Activated naive CD8-positive, alpha-beta T cell treated with anti-CD3 and anti-CD28 coated beads, Interleukin-2, amount 50 U/mL, for 24 hours (primary cell): ENCODE data around the gene ZDHHC14.
"Not testable (repeated sequence)": the region's sequence is repeated elsewhere in the genome, so short reads cannot be mapped to it uniquely, and the experiment has no call there.

ENCODE experiments used
- ATAC-seq: fragments of 150-1000 bp; cut with Tn5 transposase; one replicate; pipeline ENCODE4 v1.10.0; 2021
- DNase-seq: peaks from one replicate; pipeline ENCODE4 v3.0.0; 2021
- H3K27ac Mint-ChIP-seq: one replicate; pipeline ENCODE4 v1.8.0; 2021; ENCODE audit warnings: mild to moderate bottlenecking, mixed read lengths
- H3K27me3 Mint-ChIP-seq: one replicate; pipeline ENCODE4 v1.8.0; 2021; ENCODE audit warnings: mixed read lengths
- H3K36me3 Mint-ChIP-seq: one replicate; pipeline ENCODE4 v1.8.0; 2021; ENCODE audit warnings: low read depth, mixed read lengths
- H3K4me1 Mint-ChIP-seq: one replicate; pipeline ENCODE4 v1.8.0; 2021; ENCODE audit warnings: mixed read lengths
- H3K4me3 Mint-ChIP-seq: one replicate; pipeline ENCODE4 v1.8.0; 2021; ENCODE audit warnings: mild to moderate bottlenecking, moderate library complexity, mixed read lengths
- H3K9me3 Mint-ChIP-seq: one replicate; pipeline ENCODE4 v1.8.0; 2021; ENCODE audit warnings: mixed read lengths

ZDHHC14 gene

DNA sequence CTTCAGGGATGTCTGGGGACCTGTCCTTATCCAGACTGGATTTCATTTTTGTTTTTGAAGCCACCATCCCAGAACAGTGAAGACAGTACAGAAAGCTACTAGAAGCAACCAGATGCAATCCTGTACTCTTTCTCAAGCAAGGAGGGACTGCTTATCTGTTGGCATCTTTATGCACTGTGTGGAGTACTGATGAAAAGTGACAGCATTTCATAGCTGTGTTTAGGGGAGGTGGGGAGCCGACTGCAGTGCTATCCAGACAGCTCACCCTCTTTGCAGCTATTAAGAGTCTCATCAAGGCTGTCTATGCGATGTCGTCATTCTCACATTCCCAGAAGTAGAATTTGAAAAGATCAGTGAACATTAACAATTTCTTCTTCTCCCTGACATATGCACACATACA is 5.5 kb downstream of the ZDHHC14 start:
- ATAC-seq (no peak), DNase-seq (no peak)
- Mint-ChIP-seq H3K4me3 (no peak overlapping the region), H3K36me3 (peaks cover 26% of the 10 kb centered on the region), H3K9me3 (peaks cover 14% of the 10 kb centered on the region), H3K27ac (no peak overlapping the region), H3K27me3 (peaks cover 12% of the 10 kb centered on the region), H3K4me1 (peaks cover 28% of the 10 kb centered on the region)

GRCh38 chr6:157388924-157389323 is 7.9 kb downstream of the ZDHHC14 start:
- Mint-ChIP-seq H3K36me3 (peaks cover 22% of the 10 kb centered on the region), H3K27me3 (peaks cover 4% of the 10 kb centered on the region), H3K9me3 (peaks cover 20% of the 10 kb centered on the region), H3K4me3 (no peak overlapping the region), H3K4me1 (peaks cover 18% of the 10 kb centered on the region), H3K27ac (no peak overlapping the region)
- ATAC-seq (no peak), DNase-seq (no peak)

DNA sequence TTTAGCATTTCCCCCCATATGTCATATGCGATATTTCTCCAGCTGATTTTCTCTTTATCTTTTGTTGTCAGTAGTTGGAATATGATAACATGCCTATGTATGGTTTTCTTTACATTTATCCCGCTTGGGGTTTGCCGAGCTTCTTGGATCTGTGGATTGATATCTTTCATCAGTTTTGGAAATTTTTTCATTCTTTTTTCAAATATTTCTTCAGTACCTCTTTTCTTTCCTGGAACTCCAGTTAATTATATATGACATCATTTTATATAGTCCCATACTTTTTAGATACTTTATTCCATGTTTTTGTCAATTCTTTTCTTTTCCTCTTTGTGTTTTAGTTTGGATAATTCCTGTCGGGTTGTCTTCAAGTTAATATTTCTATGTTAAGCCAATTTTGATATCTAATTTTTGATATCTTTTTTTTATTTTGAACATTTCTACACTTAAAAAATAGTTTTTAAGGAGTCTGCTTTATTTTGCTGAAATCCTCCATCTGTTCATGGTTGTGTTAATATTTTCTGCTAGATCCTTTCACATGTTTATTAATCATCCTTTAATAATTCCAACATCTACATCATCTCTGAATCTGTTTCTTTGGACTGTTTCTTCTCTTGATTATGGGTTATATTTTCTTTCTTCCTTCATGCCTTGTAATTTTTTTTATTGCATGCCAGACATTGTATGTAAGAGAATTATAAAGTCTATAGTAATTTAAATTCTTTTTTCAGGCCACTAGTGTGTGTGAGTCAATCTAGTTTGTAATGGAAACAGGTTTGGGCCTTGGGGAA is 9.5 kb downstream of the ZDHHC14 start:
- Mint-ChIP-seq H3K27ac (no peak overlapping the region), H3K9me3 (peaks cover 20% of the 10 kb centered on the region), H3K36me3 (peaks cover 20% of the 10 kb centered on the region)

GRCh38 chr6:157392927-157393668 is 12.1 kb downstream of the ZDHHC14 start:
- ATAC-seq (no peak), DNase-seq (no peak)
- peaks cover 20% of the 10 kb centered on the region for H3K9me3 Mint-ChIP-seq
- no peaks in the 10 kb centered on the region for H3K27me3 Mint-ChIP-seq
- H3K27ac Mint-ChIP-seq = no peak overlapping the region
- H3K36me3 Mint-ChIP-seq = peaks cover 20% of the 10 kb centered on the region
- peaks cover 7% of the 10 kb centered on the region for H3K4me1 Mint-ChIP-seq
- no peak overlapping the region for H3K4me3 Mint-ChIP-seq

More for the DNA sequence above, 9.5 kb downstream of the ZDHHC14 start:
- Mint-ChIP-seq H3K4me3 (no peak overlapping the region), H3K27me3 (no peaks in the 10 kb centered on the region), H3K4me1 (peaks cover 11% of the 10 kb centered on the region)
- ATAC-seq (no peak), DNase-seq (no peak)

DNA sequence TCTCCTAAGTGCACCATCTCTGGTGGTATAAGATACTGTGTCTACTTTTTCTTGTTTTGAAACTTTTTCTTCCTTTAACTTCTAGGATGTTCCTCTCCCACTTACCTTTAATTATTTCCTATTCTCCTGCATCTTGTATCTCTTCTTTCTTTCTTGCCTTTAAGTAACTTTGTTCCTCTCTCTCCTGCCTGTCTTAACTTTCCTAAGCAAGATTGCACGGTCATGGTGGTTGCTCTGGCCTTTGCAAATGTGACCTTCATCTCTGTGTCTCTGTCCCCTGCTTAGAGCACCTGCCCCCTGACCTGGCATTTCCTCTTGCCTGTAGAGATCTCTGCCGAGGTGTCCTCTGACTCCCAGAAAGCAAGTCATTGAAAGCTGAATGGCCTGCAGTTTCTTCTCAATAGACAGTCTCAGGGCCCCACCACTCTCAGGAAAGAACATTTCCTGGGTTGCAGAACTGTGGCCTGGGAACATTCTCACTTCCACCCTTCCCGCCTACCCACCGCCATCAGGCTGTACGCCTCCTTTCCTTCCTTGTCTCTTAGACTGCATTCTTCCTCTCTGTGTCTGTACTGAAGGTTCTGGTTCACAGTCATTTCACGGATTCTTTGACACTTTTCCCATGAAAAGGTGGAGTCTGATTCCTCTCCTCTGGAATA is 12.8 kb downstream of the ZDHHC14 start:
- H3K4me3 Mint-ChIP-seq = no peak overlapping the region
- peaks cover 7% of the 10 kb centered on the region for H3K4me1 Mint-ChIP-seq
- peaks cover 20% of the 10 kb centered on the region for H3K9me3 Mint-ChIP-seq
- DNase-seq = no peak
- H3K27me3 Mint-ChIP-seq = no peaks in the 10 kb centered on the region
- no peak for ATAC-seq
- H3K27ac Mint-ChIP-seq = no peak overlapping the region
- peaks cover 20% of the 10 kb centered on the region for H3K36me3 Mint-ChIP-seq

DNA sequence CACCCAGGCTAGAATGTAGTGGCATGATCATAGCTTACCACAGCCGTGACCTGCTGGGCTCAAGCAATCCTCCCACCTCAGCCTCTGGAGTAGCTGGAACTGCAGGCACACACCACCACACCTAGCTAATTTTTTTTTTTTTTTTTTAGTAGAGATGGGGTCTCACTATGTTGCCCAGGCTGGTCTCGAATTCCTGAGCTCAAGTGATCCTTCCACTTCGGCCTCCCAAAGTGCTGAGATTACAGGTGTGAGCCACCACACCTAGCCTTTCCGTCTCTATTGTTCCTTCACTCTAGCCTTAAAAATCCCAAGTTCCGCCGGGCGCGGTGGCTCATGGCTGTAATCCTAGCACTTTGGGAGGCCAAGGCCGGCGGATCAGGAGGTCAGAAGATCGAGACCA is 14.2 kb downstream of the ZDHHC14 start:
- Mint-ChIP-seq H3K9me3 (peaks cover 16% of the 10 kb centered on the region), H3K36me3 (peaks cover 13% of the 10 kb centered on the region)
- ATAC-seq, H3K27ac Mint-ChIP-seq, H3K27me3 Mint-ChIP-seq, H3K4me3 Mint-ChIP-seq, H3K4me1 Mint-ChIP-seq, DNase-seq: not testable (repeated sequence)

DNA sequence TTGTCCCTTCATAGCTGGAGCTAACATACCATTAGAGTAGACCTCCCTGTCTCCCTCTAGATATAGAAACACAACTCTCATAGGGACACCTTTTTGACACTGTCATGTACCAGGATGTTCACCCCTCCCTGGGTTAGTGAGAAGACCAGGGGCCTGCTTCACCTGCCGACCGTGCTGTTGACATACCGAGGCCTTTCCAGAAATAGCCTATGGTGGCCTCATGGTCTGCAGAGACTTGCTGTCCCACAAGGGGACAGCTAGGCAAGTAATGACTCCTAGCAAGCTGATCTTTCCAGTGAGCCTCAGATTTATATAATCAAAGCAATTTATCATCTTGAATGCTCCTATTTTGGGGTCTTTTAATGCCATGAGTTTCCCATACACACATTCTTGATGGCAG is 15.0 kb downstream of the ZDHHC14 start:
- Mint-ChIP-seq H3K9me3 (peaks cover 9% of the 10 kb centered on the region), H3K27me3 (no peaks in the 10 kb centered on the region), H3K4me3 (no peak overlapping the region), H3K36me3 (peaks cover 7% of the 10 kb centered on the region), H3K4me1 (peaks cover 7% of the 10 kb centered on the region), H3K27ac (no peak overlapping the region)
- DNase-seq (no peak), ATAC-seq (no peak)

DNA sequence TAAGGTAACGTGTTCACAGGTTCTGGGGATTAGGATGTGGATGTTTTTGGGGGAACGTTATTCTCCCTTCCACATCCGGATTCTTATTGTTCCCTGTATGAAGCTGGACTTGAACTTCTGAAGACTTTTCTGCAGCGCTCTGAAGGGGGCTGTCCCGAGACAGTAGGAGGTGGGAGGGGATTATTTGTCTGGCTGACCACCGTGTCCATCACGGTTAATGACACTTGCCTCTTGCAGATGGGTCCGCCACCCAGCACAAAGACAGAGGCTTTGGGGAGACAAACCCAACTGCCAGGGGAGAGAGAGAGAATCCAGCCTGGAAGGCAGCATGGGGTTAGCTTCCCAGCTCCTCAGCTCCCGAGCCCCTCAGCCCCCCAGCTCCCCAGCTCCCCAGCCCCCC is 16.7 kb downstream of the ZDHHC14 start:
- Mint-ChIP-seq H3K9me3 (no peaks in the 10 kb centered on the region), H3K4me1 (peaks cover 7% of the 10 kb centered on the region), H3K27me3 (no peaks in the 10 kb centered on the region), H3K4me3 (no peak overlapping the region), H3K27ac (no peak overlapping the region), H3K36me3 (no peaks in the 10 kb centered on the region)
- ATAC-seq (no peak), DNase-seq (no peak)

GRCh38 chr6:157398151-157398550 is 17.2 kb downstream of the ZDHHC14 start:
- Mint-ChIP-seq H3K9me3 (no peaks in the 10 kb centered on the region), H3K27me3 (no peaks in the 10 kb centered on the region), H3K36me3 (no peaks in the 10 kb centered on the region), H3K4me1 (peaks cover 7% of the 10 kb centered on the region), H3K27ac (no peak overlapping the region), H3K4me3 (no peak overlapping the region)
- DNase-seq (no peak), ATAC-seq (no peak)

GRCh38 chr6:157400676-157401075 is 19.7 kb downstream of the ZDHHC14 start:
- no peaks in the 10 kb centered on the region for H3K9me3 Mint-ChIP-seq
- H3K4me3 Mint-ChIP-seq = no peak overlapping the region
- no peaks in the 10 kb centered on the region for H3K27me3 Mint-ChIP-seq
- H3K36me3 Mint-ChIP-seq = no peaks in the 10 kb centered on the region
- no peak overlapping the region for H3K27ac Mint-ChIP-seq
- ATAC-seq = no peak
- H3K4me1 Mint-ChIP-seq = no peaks in the 10 kb centered on the region
- no peak for DNase-seq

GRCh38 chr6:157401734-157402338 is 20.8 kb downstream of the ZDHHC14 start:
- no peak overlapping the region for H3K27ac Mint-ChIP-seq
- ATAC-seq (no peak), DNase-seq (no peak)
- H3K9me3 Mint-ChIP-seq = no peaks in the 10 kb centered on the region
- H3K4me1 Mint-ChIP-seq = no peaks in the 10 kb centered on the region
- H3K36me3 Mint-ChIP-seq = no peaks in the 10 kb centered on the region
- no peaks in the 10 kb centered on the region for H3K27me3 Mint-ChIP-seq
- no peak overlapping the region for H3K4me3 Mint-ChIP-seq

DNA sequence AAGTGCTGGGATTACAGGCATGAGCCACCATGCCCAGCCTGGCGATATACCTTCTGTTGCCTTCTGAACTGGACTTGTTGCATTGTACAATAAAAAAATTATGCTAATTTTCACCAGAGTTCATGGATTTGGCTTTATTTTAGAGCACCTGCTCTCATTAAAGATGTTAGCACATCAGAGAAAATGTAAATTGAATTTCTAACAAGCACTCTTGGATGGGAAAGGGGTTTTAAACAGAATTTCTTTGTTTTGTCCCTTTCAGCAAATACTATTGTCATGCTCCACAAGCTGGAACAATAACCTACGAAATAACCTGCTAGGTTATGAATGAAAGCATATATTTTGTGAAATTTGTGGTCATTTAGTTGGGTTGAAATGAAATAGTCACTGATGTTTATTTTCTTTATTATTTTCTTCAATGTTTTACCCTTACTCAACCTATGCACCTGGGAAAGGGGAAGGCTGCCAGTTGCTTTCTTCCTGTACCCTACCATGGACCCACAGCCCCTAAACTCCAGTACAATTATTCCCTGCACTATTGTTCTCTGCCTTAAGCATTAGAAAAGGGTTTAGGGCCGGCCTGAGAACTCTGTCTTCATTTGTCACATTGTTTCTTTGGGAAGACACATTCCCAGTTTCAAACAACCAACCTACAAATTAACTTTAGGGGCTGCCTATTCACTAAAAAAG is 22.2 kb downstream of the ZDHHC14 start:
- no peaks in the 10 kb centered on the region for H3K36me3 Mint-ChIP-seq
- no peaks in the 10 kb centered on the region for H3K27me3 Mint-ChIP-seq
- H3K27ac Mint-ChIP-seq = no peak overlapping the region
- H3K4me1 Mint-ChIP-seq = no peaks in the 10 kb centered on the region
- no peak overlapping the region for H3K4me3 Mint-ChIP-seq
- DNase-seq = no peak
- ATAC-seq = no peak
- H3K9me3 Mint-ChIP-seq = no peaks in the 10 kb centered on the region

DNA sequence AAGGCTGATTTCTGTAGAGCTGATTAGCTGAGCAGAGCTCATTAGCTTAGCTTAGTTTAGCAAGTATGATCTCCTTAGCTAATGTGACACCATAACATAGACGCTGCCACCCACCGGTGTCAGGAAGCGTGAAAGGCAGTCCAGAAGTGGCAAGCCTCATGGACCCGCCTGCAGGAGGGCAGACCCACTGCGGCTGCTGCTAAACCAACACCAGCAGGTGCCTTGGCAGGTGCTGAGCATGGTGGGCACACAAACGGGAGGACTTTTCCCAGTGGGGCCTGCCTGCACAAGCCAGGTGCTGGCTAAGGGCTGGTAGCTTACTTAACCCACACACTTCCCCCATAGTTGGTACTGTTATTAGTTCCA is 22.7 kb downstream of the ZDHHC14 start:
- no peaks in the 10 kb centered on the region for H3K9me3 Mint-ChIP-seq
- no peaks in the 10 kb centered on the region for H3K36me3 Mint-ChIP-seq
- no peak overlapping the region for H3K27ac Mint-ChIP-seq
- H3K4me3 Mint-ChIP-seq = no peak overlapping the region
- H3K4me1 Mint-ChIP-seq = no peaks in the 10 kb centered on the region
- no peak for DNase-seq
- ATAC-seq = no peak
- H3K27me3 Mint-ChIP-seq = no peaks in the 10 kb centered on the region

DNA sequence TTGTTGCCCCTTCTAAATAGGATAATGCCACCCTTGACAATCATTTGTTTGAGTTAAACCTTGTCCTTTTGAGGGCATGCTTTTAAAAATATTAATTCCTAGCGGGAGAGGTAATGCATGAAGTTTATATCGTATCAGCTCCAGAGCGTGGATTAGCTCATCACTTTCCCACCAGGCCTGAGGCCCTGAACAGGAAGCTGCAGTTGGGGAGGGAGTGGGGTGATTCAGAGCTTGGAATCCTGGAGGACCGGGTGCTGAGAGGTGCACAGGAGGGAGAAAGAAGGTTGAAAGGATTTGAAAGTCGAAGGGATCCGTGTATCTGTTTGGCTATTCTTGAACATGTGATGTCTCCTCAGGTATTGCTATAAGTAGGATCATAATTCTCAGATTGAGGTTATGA is 25.0 kb downstream of the ZDHHC14 start:
- ATAC-seq (no peak), DNase-seq (no peak)
- Mint-ChIP-seq H3K36me3 (no peaks in the 10 kb centered on the region), H3K9me3 (no peaks in the 10 kb centered on the region), H3K4me1 (no peaks in the 10 kb centered on the region), H3K4me3 (no peak overlapping the region), H3K27me3 (no peaks in the 10 kb centered on the region), H3K27ac (no peak overlapping the region)
